Naive thymus-derived CD8-positive, alpha-beta T cell (primary cell): ENCODE measurements around the gene ARCN1. TPM values are rescaled to one million over a fixed set of nuclear protein-coding genes. Genes with fewer than 3 reads are reported as not detected.
"Not testable (repeated sequence)": the region's sequence is repeated elsewhere in the genome, so short reads cannot be mapped to it uniquely, and the experiment has no call there.

Experiments
- ATAC-seq, 2 donors: fragments of 150-1000 bp; cut with Tn5 transposase in 1 of 2; sonication (Bioruptor Pico), chemical (Tn5 transposase) in 1 of 2; 1 replicate in 1 of 2; 2 replicates in 1 of 2; pipeline ENCODE4 v1.10.0; 2021; ENCODE audit warnings: mild to moderate bottlenecking in 2 of 2, moderate library complexity in 2 of 2
- POLR2A ChIA-PET: fragments of 350-600 bp; sonication (Branson Sonifier 250); formaldehyde crosslinking; loops from one replicate; lab custom pipeline; 2021; ENCODE audit warnings: antibody characterized with exemption; lab: Charles Lee
- DNase-seq, 10 donors: peaks; one replicate each; pipeline versions ENCODE4 v3.0.0 to v3.0.0-alpha.2; 2020 to 2022
- H3K27ac Mint-ChIP-seq, 10 donors: one replicate each; pipeline ENCODE4 v1.8.0; 2020 to 2022; ENCODE audit warnings: mild to moderate bottlenecking in 10 of 10, mixed read lengths in 10 of 10, moderate library complexity in 4 of 10, inconsistent platforms in 1 of 10
- H3K27me3 Mint-ChIP-seq, 5 donors: one replicate each; pipeline ENCODE4 v1.8.0; 2021 to 2022; ENCODE audit warnings: mixed read lengths in 5 of 5
- H3K36me3 Mint-ChIP-seq, 3 donors: one replicate each; pipeline ENCODE4 v1.8.0; 2020 to 2022; ENCODE audit warnings: mixed read lengths in 3 of 3, mild to moderate bottlenecking in 2 of 3, inconsistent platforms in 1 of 3
- H3K4me1 Mint-ChIP-seq, 4 donors: one replicate each; pipeline ENCODE4 v1.8.0; 2021 to 2022; ENCODE audit warnings: mixed read lengths in 4 of 4
- H3K4me3 Mint-ChIP-seq, 10 donors: one replicate each; pipeline ENCODE4 v1.8.0; 2020 to 2022; ENCODE audit warnings: mild to moderate bottlenecking in 10 of 10, mixed read lengths in 10 of 10, moderate library complexity in 6 of 10, inconsistent platforms in 1 of 10
- H3K9me3 Mint-ChIP-seq, 9 donors: one replicate each; pipeline ENCODE4 v1.8.0; 2020 to 2022; ENCODE audit warnings: mixed read lengths in 9 of 9, mild to moderate bottlenecking in 3 of 9, inconsistent platforms in 1 of 9, moderate library complexity in 1 of 9
- polyA plus RNA-seq, 3 donors: library from polyadenylated mRNA; unstranded; fragments of 300-500 nt; fragmentation: Illumina TruSeq; gene quantifications; one replicate each; pipeline ENCODE4 v1.2.3, GENCODE V29; 2021
- total RNA-seq, 8 experiments: library from RNA in 2 of 8; stranded (reverse) in 2 of 8; gene quantifications; one replicate each; pipeline ENCODE4 v1.2.3 and lab custom pipeline; 2021 to 2026

The ARCN1 gene
- total and polyA plus RNA-seq, 5 experiments from 2014 or later: 106 to 138 (median 121) TPM

DNA sequence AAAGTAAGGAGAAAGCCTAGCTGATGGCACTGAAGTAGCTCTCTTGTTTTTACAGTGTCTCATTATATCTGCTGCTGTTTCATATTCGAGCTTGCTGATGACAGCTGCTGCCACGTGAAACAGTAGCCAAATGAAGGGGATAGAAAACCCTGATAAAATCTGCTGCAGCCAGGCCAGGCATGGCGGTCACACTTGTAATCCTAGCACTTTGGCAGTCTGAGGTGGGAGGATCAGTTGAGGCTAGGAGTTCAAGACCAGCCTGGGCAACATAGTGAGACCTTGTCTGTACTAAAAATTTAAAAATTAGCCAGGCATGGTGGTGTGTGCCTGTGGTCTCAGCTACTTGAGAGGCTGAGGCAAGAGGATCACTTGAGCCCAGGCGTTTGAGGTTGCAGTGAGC is 19.9 kb upstream of the ARCN1 start:
- no peak for ATAC-seq
- Mint-ChIP-seq H3K36me3 (peaks cover 5 to 57% (median 13%) of the 10 kb centered on the region in 3 donors), H3K27me3 (no peaks in the 10 kb centered on the region), H3K9me3 (no peaks in the 10 kb centered on the region), H3K27ac (peak overlapping the region in 1 of 10 donors; percentile 65), H3K4me1 (no peaks in the 10 kb centered on the region), H3K4me3 (no peak overlapping the region)
- POLR2A ChIA-PET: no interaction called here
- no peak for DNase-seq

- ATAC-seq: no peak
- no peak overlapping the region for H3K27ac Mint-ChIP-seq
Observed at GRCh38 chr11:118560806-118561205, 11.4 kb upstream of the ARCN1 start.

GRCh38 chr11:118565051-118565450 is 7.2 kb upstream of the ARCN1 start:
- Mint-ChIP-seq H3K36me3 (peaks cover 0 to 12% (median 0%) of the 10 kb centered on the region in 3 donors), H3K27ac (peak overlapping the region in 9 of 10 donors; percentile 20 to 95 (median 87)), H3K4me3 (peak overlapping the region; percentile 55 to 91 (median 74)), H3K9me3 (no peaks in the 10 kb centered on the region), H3K4me1 (peaks cover 12 to 33% (median 23%) of the 10 kb centered on the region in 4 donors), H3K27me3 (no peaks in the 10 kb centered on the region)
- no peak for ATAC-seq
- DNase-seq: no peak
- POLR2A ChIA-PET: no interaction called here

More at GRCh38 chr11:118560806-118561205, 11.4 kb upstream of the ARCN1 start:
- H3K9me3 Mint-ChIP-seq: no peaks in the 10 kb centered on the region
- H3K4me3 Mint-ChIP-seq: no peak overlapping the region
- H3K4me1 Mint-ChIP-seq: peaks cover 11 to 29% (median 17%) of the 10 kb centered on the region in 4 donors
- POLR2A ChIA-PET: no interaction called here
- no peaks in the 10 kb centered on the region for H3K27me3 Mint-ChIP-seq
- no peak for DNase-seq
- H3K36me3 Mint-ChIP-seq: peaks cover 0 to 39% (median 4%) of the 10 kb centered on the region in 3 donors

GRCh38 chr11:118569670-118570069 is 2.5 kb upstream of the ARCN1 start:
- Mint-ChIP-seq H3K27ac (peak overlapping the region in 5 of 10 donors; percentile 7 to 60 (median 20)), H3K4me3 (peak overlapping the region in 1 of 10 donors; percentile 22), H3K27me3 (no peaks in the 10 kb centered on the region), H3K36me3 (peaks cover 0 to 4% (median 3%) of the 10 kb centered on the region in 3 donors), H3K9me3 (no peaks in the 10 kb centered on the region), H3K4me1 (peaks cover 13 to 45% (median 41%) of the 10 kb centered on the region in 4 donors)
- no peak for DNase-seq
- POLR2A ChIA-PET: interaction anchor here (0.6 to 1.3 kb wide), 3 partner anchors 10 to 302 kb away, joined by 3 to 6 read pairs (median 3); no protein-coding TSS in a partner anchor
- no peak for ATAC-seq

DNA sequence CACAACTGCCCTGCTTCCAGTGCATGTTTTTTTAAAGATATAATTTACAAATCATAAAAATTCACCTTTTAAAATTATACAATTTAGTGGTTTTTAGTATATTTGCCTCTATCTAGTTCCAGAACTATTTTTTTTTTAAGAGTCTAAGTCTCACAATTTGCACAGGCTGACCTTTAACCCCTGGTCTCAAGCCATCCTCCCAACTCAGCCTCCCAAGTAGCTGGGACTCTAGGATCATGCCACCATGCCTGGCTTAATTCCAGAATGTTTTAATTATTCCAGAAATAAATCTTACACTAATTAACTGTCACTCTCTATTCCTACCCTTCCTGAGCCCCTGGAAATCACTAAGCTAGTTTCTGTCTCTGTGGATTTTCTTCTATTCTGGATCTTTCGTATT is 1.4 kb upstream of the ARCN1 start:
- Mint-ChIP-seq H3K4me3 (peak overlapping the region in 7 of 10 donors; percentile 18 to 99 (median 97)), H3K9me3 (no peaks in the 10 kb centered on the region)

GRCh38 chr11:118571701-118572060 is 528 bp upstream of the ARCN1 start:
- peak in 2 of 10 donors; percentile 6 to 21 for DNase-seq
- H3K9me3 Mint-ChIP-seq, ATAC-seq, H3K27me3 Mint-ChIP-seq: not testable (repeated sequence)
- POLR2A ChIA-PET: interaction anchor here (0.7 to 1.9 kb wide), 15 partner anchors 14 to 755 kb away, joined by 3 to 12 read pairs (median 4); partner anchors contain the start of genes C2CD2L, DDX6 and KMT2A
- peaks cover 0 to 15% (median 3%) of the 10 kb centered on the region in 3 donors for H3K36me3 Mint-ChIP-seq
- peaks cover 18 to 48% (median 46%) of the 10 kb centered on the region in 4 donors for H3K4me1 Mint-ChIP-seq
- H3K4me3 Mint-ChIP-seq: peak overlapping the region; percentile 88 to 99 (median 96)
- peak overlapping the region; percentile 93 to 99 (median 97) for H3K27ac Mint-ChIP-seq

More for the DNA sequence above, 1.4 kb upstream of the ARCN1 start:
- POLR2A ChIA-PET: no interaction called here
- Mint-ChIP-seq H3K27ac (peak overlapping the region in 9 of 10 donors; percentile 93 to 99 (median 97)), H3K27me3 (no peaks in the 10 kb centered on the region), H3K4me1 (peaks cover 16 to 48% (median 42%) of the 10 kb centered on the region in 4 donors), H3K36me3 (peaks cover 0 to 9% (median 3%) of the 10 kb centered on the region in 3 donors)
- ATAC-seq (no peak), DNase-seq (no peak)

DNA sequence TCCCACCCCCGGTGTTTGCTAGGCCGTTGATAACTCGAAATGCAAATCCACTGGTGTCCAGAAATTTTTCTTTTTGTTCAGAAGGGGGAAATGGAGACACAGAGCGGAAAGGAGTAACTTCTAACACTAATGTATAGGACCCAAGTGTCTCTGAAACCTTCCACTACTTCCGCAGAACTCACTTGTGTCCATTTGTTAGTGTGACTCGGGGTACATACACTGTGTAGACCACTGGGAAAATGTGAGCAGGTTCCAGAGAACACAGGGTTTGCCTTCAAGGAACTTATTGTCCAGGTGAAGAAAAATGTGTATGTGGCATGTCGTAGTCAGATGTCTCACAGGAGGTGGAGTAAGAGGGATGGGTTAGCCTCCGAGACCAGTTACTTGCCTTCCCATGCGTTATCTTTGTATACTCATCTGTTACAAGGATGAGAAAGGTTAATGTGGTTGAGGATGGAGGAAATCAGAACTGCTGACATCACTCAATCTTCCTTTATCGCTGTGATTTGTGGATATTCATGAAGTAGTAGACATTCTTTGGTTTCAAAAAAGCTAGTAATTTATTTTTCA is 857 bp downstream of the ARCN1 start:
- Mint-ChIP-seq H3K36me3 (peaks cover 0 to 25% (median 3%) of the 10 kb centered on the region in 3 donors), H3K27me3 (no peaks in the 10 kb centered on the region), H3K27ac (peak overlapping the region; percentile 93 to 99 (median 96)), H3K4me1 (peaks cover 21 to 60% (median 58%) of the 10 kb centered on the region in 4 donors), H3K9me3 (no peaks in the 10 kb centered on the region), H3K4me3 (peak overlapping the region; percentile 88 to 99 (median 96))
- DNase-seq (peak in 5 of 10 donors; percentile 3 to 31 (median 26)), ATAC-seq (peak; percentile 29 to 34)
- POLR2A ChIA-PET: interaction anchor here (0.5 to 1.9 kb wide), 10 partner anchors 16 to 534 kb away, joined by 3 to 12 read pairs (median 4); partner anchors contain the start of gene C2CD2L

GRCh38 chr11:118574636-118575035 is 2.4 kb downstream of the ARCN1 start:
- no peak for ATAC-seq
- DNase-seq: no peak
- Mint-ChIP-seq H3K9me3 (no peaks in the 10 kb centered on the region), H3K36me3 (peaks cover 0 to 29% (median 3%) of the 10 kb centered on the region in 3 donors), H3K4me3 (peak overlapping the region; percentile 36 to 98 (median 70)), H3K4me1 (peaks cover 23 to 69% (median 62%) of the 10 kb centered on the region in 4 donors), H3K27me3 (no peaks in the 10 kb centered on the region), H3K27ac (peak overlapping the region in 7 of 10 donors; percentile 55 to 83 (median 71))
- POLR2A ChIA-PET: no interaction called here

DNA sequence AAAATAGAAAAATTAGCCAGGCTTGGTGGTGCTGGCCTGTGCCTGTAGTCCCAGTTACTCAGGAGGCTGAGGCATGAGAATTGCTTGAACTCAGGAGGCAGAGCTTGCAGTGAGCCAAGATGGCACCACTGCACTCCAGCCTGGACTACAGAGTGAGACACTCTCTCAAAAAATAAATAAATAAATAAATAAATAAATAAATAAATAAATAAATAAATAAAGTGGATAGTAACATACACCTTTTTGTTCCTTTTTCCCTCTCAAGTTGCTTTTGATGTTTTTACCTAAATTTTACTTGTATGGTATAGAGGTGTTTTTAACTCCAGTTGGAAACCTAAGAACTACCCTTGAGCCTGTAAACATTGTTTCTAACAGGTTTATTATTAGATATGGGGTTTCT is 5.8 kb downstream of the ARCN1 start:
- DNase-seq, H3K9me3 Mint-ChIP-seq, H3K4me3 Mint-ChIP-seq, H3K27me3 Mint-ChIP-seq, ATAC-seq: not testable (repeated sequence)
- peaks cover 0 to 46% (median 2%) of the 10 kb centered on the region in 3 donors for H3K36me3 Mint-ChIP-seq
- peaks cover 19 to 66% (median 53%) of the 10 kb centered on the region in 4 donors for H3K4me1 Mint-ChIP-seq
- POLR2A ChIA-PET: interaction anchor here (1.0 kb wide), 1 partner anchor 215 kb away, joined by 3 read pairs; no protein-coding TSS in a partner anchor
- H3K27ac Mint-ChIP-seq: peak overlapping the region in 3 of 10 donors; percentile 31 to 43 (median 32)

DNA sequence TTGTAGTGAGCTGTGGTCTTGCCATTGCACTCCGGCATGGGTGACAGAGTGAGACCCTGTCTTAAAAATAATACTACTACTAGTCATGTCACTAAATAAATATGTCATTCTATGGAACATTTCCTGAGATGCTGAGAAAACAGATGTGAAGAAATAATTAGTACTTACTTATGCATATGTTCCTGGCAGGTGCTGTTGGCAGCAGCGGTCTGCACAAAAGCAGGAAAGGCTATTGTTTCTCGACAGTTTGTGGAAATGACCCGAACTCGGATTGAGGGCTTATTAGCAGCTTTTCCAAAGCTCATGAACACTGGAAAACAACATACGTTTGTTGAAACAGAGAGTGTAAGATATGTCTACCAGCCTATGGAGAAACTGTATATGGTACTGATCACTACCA is 8.8 kb downstream of the ARCN1 start:
- Mint-ChIP-seq H3K27me3 (no peaks in the 10 kb centered on the region), H3K9me3 (no peaks in the 10 kb centered on the region), H3K36me3 (peaks cover 0 to 63% (median 15%) of the 10 kb centered on the region in 3 donors), H3K4me1 (peaks cover 6 to 37% (median 29%) of the 10 kb centered on the region in 4 donors), H3K27ac (peak overlapping the region in 1 of 10 donors; percentile 49), H3K4me3 (no peak overlapping the region)
- DNase-seq (no peak), ATAC-seq (no peak)
- POLR2A ChIA-PET: interaction anchor here (0.6 kb wide), 1 partner anchor 86 kb away, joined by 3 read pairs; no protein-coding TSS in a partner anchor

DNA sequence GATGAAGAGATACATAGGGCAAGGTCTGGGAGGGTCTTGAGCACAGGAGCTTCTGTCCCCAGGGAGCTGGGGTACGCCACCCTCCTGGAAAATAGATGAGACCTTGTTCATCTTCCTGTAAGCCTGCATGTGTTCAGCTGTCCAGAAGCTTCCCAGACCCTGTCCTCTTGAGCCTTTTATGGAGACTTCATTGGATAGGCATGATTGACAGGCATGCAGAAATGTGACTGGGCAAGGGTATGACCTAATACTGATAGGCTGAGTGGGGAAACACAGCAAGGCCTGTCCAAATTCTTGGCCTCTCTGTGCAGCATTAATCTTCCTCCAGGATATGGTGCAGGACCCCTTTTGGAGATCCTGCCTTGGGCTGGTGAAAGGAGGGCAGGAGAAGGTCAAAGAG is 15.7 kb downstream of the ARCN1 start:
- Mint-ChIP-seq H3K27me3 (no peaks in the 10 kb centered on the region), H3K27ac (peak overlapping the region in 5 of 10 donors; percentile 40 to 86 (median 72)), H3K36me3 (peaks cover 0 to 96% (median 23%) of the 10 kb centered on the region in 3 donors), H3K9me3 (no peaks in the 10 kb centered on the region), H3K4me3 (no peak overlapping the region), H3K4me1 (peaks cover 0 to 5% (median 1%) of the 10 kb centered on the region in 4 donors)
- DNase-seq: no peak
- no peak for ATAC-seq
- POLR2A ChIA-PET: no interaction called here

GRCh38 chr11:118592616-118593367 is 20.6 kb downstream of the ARCN1 start:
- DNase-seq (no peak), ATAC-seq (no peak)
- H3K27me3 Mint-ChIP-seq: no peaks in the 10 kb centered on the region
- H3K4me3 Mint-ChIP-seq: no peak overlapping the region
- peaks cover 4 to 17% (median 11%) of the 10 kb centered on the region in 4 donors for H3K4me1 Mint-ChIP-seq
- H3K36me3 Mint-ChIP-seq: peaks cover 4 to 91% (median 12%) of the 10 kb centered on the region in 3 donors
- POLR2A ChIA-PET: no interaction called here
- H3K9me3 Mint-ChIP-seq: no peaks in the 10 kb centered on the region
- peak overlapping the region in 2 of 10 donors; percentile 3 to 19 for H3K27ac Mint-ChIP-seq
